Uterus (tissue), 4 donors: ENCODE measurements around the gene KCNK6. TPM values are rescaled to one million over a fixed set of nuclear protein-coding genes. Genes with fewer than 3 reads are reported as not detected.

Experiments
- DNase-seq, 2 donors: peaks; one replicate each; pipeline ENCODE4 v3.0.0-alpha.2; 2019 to 2020
- H3K27ac ChIP-seq, 2 donors: fragments of 200-600 bp; sonication (generic); 1 replicate in 1 of 2; 2 replicates in 1 of 2; pipeline ENCODE4 v1.5.1; 2016 to 2018
- H3K27me3 ChIP-seq, 2 donors: fragments of 200-600 bp; sonication (generic); one replicate each; pipeline ENCODE4 v1.5.1; 2018 to 2019; ENCODE audit warnings: control low read depth in 1 of 2
- H3K36me3 ChIP-seq, 2 donors: fragments of 200-600 bp; sonication (generic); one replicate each; pipeline ENCODE4 v1.5.1; 2019; ENCODE audit warnings: control low read depth in 1 of 2
- H3K4me1 ChIP-seq, 2 donors: fragments of 200-600 bp; sonication (generic); one replicate each; pipeline ENCODE4 v1.5.1; 2018 to 2019; ENCODE audit warnings: control low read depth in 1 of 2
- H3K4me3 ChIP-seq, 2 donors: fragments of 200-600 bp; sonication (generic); 1 replicate in 1 of 2; 2 replicates in 1 of 2; pipeline ENCODE4 v1.5.1; 2018 to 2019; ENCODE audit warnings: mild to moderate bottlenecking in 1 of 2
- H3K9me3 ChIP-seq, 2 donors: fragments of 200-600 bp; sonication (generic); one replicate each; pipeline ENCODE4 v1.5.1; 2019; ENCODE audit warnings: control low read depth in 1 of 2
- POLR2A ChIP-seq, 2 donors: fragments of 450-650 bp; IDR thresholded peaks; one replicate each; pipeline ENCODE4 v1.6.1; 2016; ENCODE audit warnings: antibody characterized with exemption in 2 of 2, mild to moderate bottlenecking in 1 of 2, moderate library complexity in 1 of 2
- intact Hi-C: fragments of 100-400 bp; cut with DNase I; formaldehyde crosslinking; loops from one replicate; pipeline ENCODE4 v1.15.1; 2023; ENCODE audit warnings: low total_unique reads
- total RNA-seq, 4 donors: library from RNA; depleted of rRNA in 3 of 4; stranded (reverse); fragments of >200 nt in 3 of 4; gene quantifications; one replicate each; pipeline versions ENCODE4 v1.1.0 to v1.2.4, GENCODE V29; 2014 to 2023
- TF ChIP-seq, protein P1 (sequence below), 4 experiments: fragments of 200-600 bp in 2 of 4; fragments of 450-650 bp in 2 of 4; sonication (generic) in 2 of 4; IDR thresholded peaks; one replicate each; pipeline ENCODE4 v1.5.1; 2016 to 2019; ENCODE audit warnings: antibody characterized with exemption in 4 of 4, mild to moderate bottlenecking in 2 of 4, moderate library complexity in 1 of 4
- donor health status: DM: yes; HTN: yes; CAD: no.

KCNK6 gene
- total RNA-seq = 10 to 100 TPM in 1 of 4 donors, 1 to 10 TPM in 2, under 1 TPM in 1; 0.59 to 60.6 (median 4.3) TPM

DNA sequence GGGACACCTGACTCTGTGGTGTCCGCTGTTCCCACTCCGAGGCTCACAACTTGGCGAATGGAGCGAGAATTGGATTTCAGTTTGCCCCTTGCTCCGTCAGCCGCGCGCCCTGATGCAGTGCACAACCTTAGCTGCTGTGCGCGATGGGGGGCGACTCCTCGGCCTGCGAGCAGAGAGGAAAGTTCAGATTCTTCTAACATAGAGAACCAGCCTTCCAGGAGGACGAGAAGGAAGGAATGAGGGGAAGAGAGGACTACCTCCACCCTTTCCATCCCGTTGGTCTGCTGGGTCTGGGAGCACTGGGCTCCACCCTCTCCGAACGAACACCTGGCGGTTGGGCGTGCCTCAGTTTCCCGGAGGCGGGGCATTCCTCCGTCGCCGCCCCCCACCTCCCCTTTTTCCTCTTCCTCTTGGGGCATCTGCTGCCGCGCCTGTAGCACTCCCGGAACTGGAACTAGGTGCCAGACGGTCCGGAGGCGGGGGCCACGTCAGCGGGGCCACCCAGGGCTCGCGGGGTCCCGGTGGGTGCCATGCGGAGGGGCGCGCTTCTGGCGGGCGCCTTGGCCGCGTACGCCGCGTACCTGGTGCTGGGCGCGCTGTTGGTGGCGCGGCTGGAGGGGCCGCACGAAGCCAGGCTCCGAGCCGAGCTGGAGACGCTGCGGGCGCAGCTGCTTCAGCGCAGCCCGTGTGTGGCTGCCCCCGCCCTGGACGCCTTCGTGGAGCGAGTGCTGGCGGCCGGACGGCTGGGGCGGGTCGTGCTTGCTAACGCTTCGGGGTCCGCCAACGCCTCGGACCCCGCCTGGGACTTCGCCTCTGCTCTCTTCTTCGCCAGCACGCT is at the start of gene KCNK6:
KCNK6 (plus strand) TSS at position 425 of the 838 bp plus-strand sequence; CDS start at position 531, 106 bp downstream.
- DNase-seq = peak; percentile 40 to 59
- Histone ChIP-seq H3K4me1 (peaks cover 0 to 14% of the 10 kb centered on the region in 2 donors), H3K4me3 (peak within 1 kb of the TSS; percentile 49 to 54), H3K9me3 (no peaks in the 10 kb centered on the region), H3K27ac (peak within 1 kb of the TSS; percentile 68 to 69), H3K36me3 (no peaks in the 10 kb centered on the region), H3K27me3 (peaks cover 0 to 3% of the 10 kb centered on the region in 2 donors)
- peak; percentile 36 to 41 for TF ChIP-seq POLR2A (IDR thresholded peaks at IDR 0.05)
- TF ChIP-seq, protein P1, sequence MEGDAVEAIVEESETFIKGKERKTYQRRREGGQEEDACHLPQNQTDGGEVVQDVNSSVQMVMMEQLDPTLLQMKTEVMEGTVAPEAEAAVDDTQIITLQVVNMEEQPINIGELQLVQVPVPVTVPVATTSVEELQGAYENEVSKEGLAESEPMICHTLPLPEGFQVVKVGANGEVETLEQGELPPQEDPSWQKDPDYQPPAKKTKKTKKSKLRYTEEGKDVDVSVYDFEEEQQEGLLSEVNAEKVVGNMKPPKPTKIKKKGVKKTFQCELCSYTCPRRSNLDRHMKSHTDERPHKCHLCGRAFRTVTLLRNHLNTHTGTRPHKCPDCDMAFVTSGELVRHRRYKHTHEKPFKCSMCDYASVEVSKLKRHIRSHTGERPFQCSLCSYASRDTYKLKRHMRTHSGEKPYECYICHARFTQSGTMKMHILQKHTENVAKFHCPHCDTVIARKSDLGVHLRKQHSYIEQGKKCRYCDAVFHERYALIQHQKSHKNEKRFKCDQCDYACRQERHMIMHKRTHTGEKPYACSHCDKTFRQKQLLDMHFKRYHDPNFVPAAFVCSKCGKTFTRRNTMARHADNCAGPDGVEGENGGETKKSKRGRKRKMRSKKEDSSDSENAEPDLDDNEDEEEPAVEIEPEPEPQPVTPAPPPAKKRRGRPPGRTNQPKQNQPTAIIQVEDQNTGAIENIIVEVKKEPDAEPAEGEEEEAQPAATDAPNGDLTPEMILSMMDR (IDR thresholded peaks at IDR 0.05) = no peak
- intact Hi-C loops = loop anchor here (2.0 kb wide), 1 partner anchor 67 kb away; no protein-coding TSS in a partner anchor

GRCh38 chr19:38270587-38271167 is 49.0 kb upstream of the KCNK6 start:
- intact Hi-C loops = no loop called here
- H3K4me1 ChIP-seq = no peaks in the 10 kb centered on the region
- TF ChIP-seq POLR2A (IDR thresholded peaks at IDR 0.05) = no peak
- TF ChIP-seq, protein P1 (IDR thresholded peaks at IDR 0.05) = no peak

DNA sequence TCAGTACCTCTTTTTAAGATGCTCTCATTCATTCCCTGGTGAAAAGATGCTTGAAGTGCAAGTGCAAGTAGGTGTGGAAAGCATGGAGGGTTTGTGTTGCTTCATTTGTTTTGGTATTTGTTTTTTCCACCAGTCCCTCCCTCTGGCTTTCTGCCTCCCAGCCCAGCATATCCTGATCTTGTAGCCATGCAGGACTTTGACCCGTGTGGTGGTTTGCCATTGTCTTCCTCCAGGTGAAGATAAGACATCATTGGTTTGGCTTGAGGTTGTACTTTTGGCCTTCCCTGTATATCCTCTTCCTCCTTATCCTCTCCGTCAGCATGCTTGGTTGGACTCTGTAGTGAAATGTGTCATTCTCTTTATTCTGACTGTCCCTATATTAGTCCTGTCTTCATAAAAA is 46.1 kb upstream of the KCNK6 start:
- Histone ChIP-seq H3K4me3 (no peak overlapping the region), H3K9me3 (no peaks in the 10 kb centered on the region), H3K27me3 (no peaks in the 10 kb centered on the region), H3K36me3 (no peaks in the 10 kb centered on the region), H3K4me1 (peaks cover 0 to 18% of the 10 kb centered on the region in 2 donors), H3K27ac (no peak overlapping the region)
- intact Hi-C loops = no loop called here
- TF ChIP-seq POLR2A (IDR thresholded peaks at IDR 0.05) = no peak
- TF ChIP-seq, protein P1 (IDR thresholded peaks at IDR 0.05) = no peak
- DNase-seq = no peak

More at GRCh38 chr19:38270587-38271167, 49.0 kb upstream of the KCNK6 start:
- Histone ChIP-seq H3K36me3 (no peaks in the 10 kb centered on the region), H3K4me3 (no peak overlapping the region), H3K27me3 (no peaks in the 10 kb centered on the region), H3K27ac (no peak overlapping the region), H3K9me3 (no peaks in the 10 kb centered on the region)
- no peak for DNase-seq

DNA sequence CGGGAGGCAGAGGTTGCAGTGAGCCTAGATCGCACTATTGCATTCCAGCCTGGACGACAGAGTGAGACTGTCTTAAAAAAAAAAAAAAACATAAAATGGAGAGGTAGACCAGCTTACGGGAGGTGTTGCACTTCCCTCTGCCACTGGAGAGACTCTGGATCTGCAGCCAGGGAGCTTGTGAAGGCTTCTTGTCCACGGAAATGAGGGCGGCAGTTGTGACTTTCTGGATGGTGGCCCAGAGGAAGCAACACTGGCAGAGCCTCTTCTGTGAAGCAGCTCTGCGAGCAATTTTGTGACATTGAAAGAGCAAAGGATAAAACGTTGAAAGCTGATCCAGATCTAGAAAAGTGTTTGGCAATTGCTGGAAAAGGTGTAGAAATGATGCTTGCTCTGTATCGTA is 44.9 kb upstream of the KCNK6 start:
- intact Hi-C loops = no loop called here
- Histone ChIP-seq H3K9me3 (no peaks in the 10 kb centered on the region), H3K36me3 (no peaks in the 10 kb centered on the region), H3K27ac (no peak overlapping the region), H3K27me3 (no peaks in the 10 kb centered on the region), H3K4me1 (peaks cover 0 to 21% of the 10 kb centered on the region in 2 donors), H3K4me3 (no peak overlapping the region)
- TF ChIP-seq, protein P1 (IDR thresholded peaks at IDR 0.05) = no peak
- no peak for TF ChIP-seq POLR2A (IDR thresholded peaks at IDR 0.05)
- DNase-seq = no peak
